SK-N-SH (cell line): ENCODE results near the gene DEPDC5. TPM values are rescaled to one million over a fixed set of nuclear protein-coding genes. Genes with fewer than 3 reads are reported as not detected.

ENCODE experiments used
- CTCF ChIA-PET: fragments of 300-600, 350-600 bp; formaldehyde crosslinking; extraction: SDS; loops from one replicate; lab custom pipeline; 2021; lab: Yijun Ruan, JAX
- POLR2A ChIA-PET: fragments of 350-600 bp; sonication (Branson Sonifier 250); formaldehyde crosslinking; extraction: SDS; loops from one replicate; lab custom pipeline; 2020; ENCODE audit warnings: antibody characterized with exemption, inconsistent platforms; lab: Yijun Ruan, JAX
- DNase-seq: peaks from one replicate; pipeline ENCODE4 v3.0.0; 2012
- H2AFZ ChIP-seq: fragments of 200-600 bp; sonication (generic); 2 replicates; pipeline ENCODE4 v1.8.1; 2016; ENCODE audit warnings: antibody characterized with exemption, mild to moderate bottlenecking, low read depth
- H3F3A ChIP-seq: fragments of 200-600 bp; sonication (generic); replicated peaks from 2 replicates; pipeline ENCODE3; 2016; ENCODE audit warnings: antibody characterized with exemption, mild to moderate bottlenecking; ENCODE audit not compliant: insufficient read depth
- H3K27ac ChIP-seq, 2 experiments: fragments of 200-500 bp in 1 of 2; fragments of 200-600 bp in 1 of 2; sonication (Bioruptor generic) in 1 of 2; sonication (generic), shearing (Covaris generic) in 1 of 2; 2 replicates each; pipeline versions ENCODE4 v1.5.1 to v1.6.1; 2014 to 2016; ENCODE audit warnings: low read depth in 2 of 2, inconsistent platforms in 1 of 2, low read length in 1 of 2, mild to moderate bottlenecking in 1 of 2, mixed read lengths in 1 of 2
- H3K27me3 ChIP-seq: fragments of 200-600 bp; sonication (generic), shearing (Covaris generic); 2 replicates; pipeline ENCODE4 v1.6.1; 2016; ENCODE audit warnings: mixed run types; ENCODE audit not compliant: insufficient read depth
- H3K36me3 ChIP-seq, 2 experiments: fragments of 200-500 bp in 1 of 2; fragments of 200-600 bp in 1 of 2; sonication (Bioruptor generic) in 1 of 2; sonication (generic) in 1 of 2; replicated peaks in 1 of 2; 2 replicates each; pipeline versions ENCODE3 to v1.5.1; 2014 to 2016; ENCODE audit warnings: low read length in 1 of 2, mild to moderate bottlenecking in 1 of 2; ENCODE audit not compliant: insufficient read depth in 2 of 2, control insufficient read depth in 1 of 2
- H3K4me1 ChIP-seq, 2 experiments: fragments of 200-500 bp in 1 of 2; fragments of 200-600 bp in 1 of 2; sonication (Bioruptor generic) in 1 of 2; sonication (generic), shearing (Covaris generic) in 1 of 2; 2 replicates each; pipeline versions ENCODE4 v1.5.1 to v1.6.1; 2014 to 2016; ENCODE audit warnings: low read depth in 1 of 2, low read length in 1 of 2, mixed run types in 1 of 2; ENCODE audit not compliant: insufficient read depth in 2 of 2, control insufficient read depth in 1 of 2
- H3K4me2 ChIP-seq: fragments of 200-600 bp; sonication (generic), shearing (Covaris generic); 2 replicates; pipeline ENCODE4 v1.6.1; 2017; ENCODE audit warnings: mixed run types
- H3K4me3 ChIP-seq, 2 experiments: fragments of 200-500 bp in 1 of 2; fragments of 200-600 bp in 1 of 2; sonication (Bioruptor generic) in 1 of 2; sonication (generic), shearing (Covaris generic) in 1 of 2; 2 replicates each; pipeline versions ENCODE4 v1.5.1 to v1.8.1; 2014 to 2016; ENCODE audit warnings: low read depth in 2 of 2, inconsistent platforms in 1 of 2, low read length in 1 of 2, mild to moderate bottlenecking in 1 of 2, mixed read lengths in 1 of 2, moderate library complexity in 1 of 2
- H3K79me2 ChIP-seq: fragments of 200-600 bp; sonication (generic); 2 replicates; pipeline ENCODE4 v1.8.1; 2017; ENCODE audit warnings: mild to moderate bottlenecking; ENCODE audit not compliant: insufficient read depth
- H3K9ac ChIP-seq: fragments of 200-600 bp; sonication (generic); 2 replicates; pipeline ENCODE4 v1.6.1; 2017; ENCODE audit warnings: mixed run types
- H3K9me2 ChIP-seq: fragments of 200-600 bp; sonication (generic); 2 replicates; pipeline ENCODE4 v1.6.1; 2017; ENCODE audit warnings: mixed run types
- H3K9me3 ChIP-seq: fragments of 200-600 bp; sonication (generic); 2 replicates; pipeline ENCODE4 v1.6.1; 2017; ENCODE audit warnings: mixed run types, mild to moderate bottlenecking, moderate library complexity
- H4K20me1 ChIP-seq: fragments of 200-600 bp; sonication (generic); 2 replicates; pipeline ENCODE4 v1.6.1; 2017; ENCODE audit warnings: mild to moderate bottlenecking, mixed run types; ENCODE audit not compliant: insufficient read depth
- EZH2phosphoT487 ChIP-seq: fragments of 200-600 bp; sonication (generic); IDR thresholded peaks from 2 replicates; pipeline ENCODE4 v1.6.1; 2017; ENCODE audit warnings: low read depth, mixed run types, mild to moderate bottlenecking, antibody characterized with exemption, moderate library complexity, borderline replicate concordance
- FOSL2 ChIP-seq: IDR thresholded peaks from 2 replicates; pipeline ENCODE4 v1.4.0; 2012; ENCODE audit warnings: low read depth, mild to moderate bottlenecking, moderate library complexity, borderline replicate concordance
- GABPA ChIP-seq: IDR thresholded peaks from 2 replicates; pipeline ENCODE4 v1.4.0; 2012; ENCODE audit warnings: low read depth, mild to moderate bottlenecking
- IRF3 ChIP-seq: fragments of 150-350 bp; IDR thresholded peaks from 2 replicates; pipeline ENCODE4 v1.6.1; 2016; ENCODE audit warnings: mild to moderate bottlenecking, low read depth, low read length
- MEF2A ChIP-seq: IDR thresholded peaks from 2 replicates; pipeline ENCODE4 v1.4.0; 2012; ENCODE audit warnings: low read depth, borderline replicate concordance
- NRF1 ChIP-seq: IDR thresholded peaks from 2 replicates; pipeline ENCODE4 v1.6.1; 2012; ENCODE audit warnings: low read depth, mild to moderate bottlenecking, low read length
- REST ChIP-seq: IDR thresholded peaks from 2 replicates; pipeline ENCODE4 v1.6.1; 2012; ENCODE audit warnings: mild to moderate bottlenecking, low read depth, low read length, moderate library complexity
- RFX5 ChIP-seq: IDR thresholded peaks from 2 replicates; pipeline ENCODE4 v1.6.1; 2012; ENCODE audit warnings: mild to moderate bottlenecking, improper control_type of control experiment, low read length
- RXRA ChIP-seq: IDR thresholded peaks from 2 replicates; pipeline ENCODE4 v1.4.0; 2012; ENCODE audit warnings: low read depth, mild to moderate bottlenecking, borderline replicate concordance
- SMC3 ChIP-seq: IDR thresholded peaks from 2 replicates; pipeline ENCODE4 v1.6.1; 2012; ENCODE audit warnings: low read depth, low read length, improper control_type of control experiment
- TEAD4 ChIP-seq: IDR thresholded peaks from 2 replicates; pipeline ENCODE4 v1.4.0; 2012; ENCODE audit warnings: mild to moderate bottlenecking, borderline replicate concordance; ENCODE audit not compliant: insufficient read depth
- USF1 ChIP-seq: IDR thresholded peaks from 2 replicates; pipeline ENCODE4 v1.4.0; 2012; ENCODE audit warnings: low read depth, borderline replicate concordance
- ZBTB33 ChIP-seq: IDR thresholded peaks from 2 replicates; pipeline ENCODE4 v1.4.0; 2012; ENCODE audit warnings: low read depth, borderline replicate concordance
- WGBS: methylation state at CpG from one replicate; pipeline ENCODE4 v1.1.6; 2017; ENCODE audit warnings: low lambda C conversion rate; 5-methylcytosine and 5-hydroxymethylcytosine counted together
- polyA plus RNA-seq, 3 experiments: library from polyadenylated mRNA; depleted of rRNA; stranded (reverse); fragments of >200 nt; gene quantifications; 2 replicates each; pipeline ENCODE4 v1.2.3, GENCODE V29; 2012

DEPDC5 gene
- polyA plus RNA-seq, 1 of the 3 experiments (the other 2 are of a cell fraction): 7.8 TPM

GRCh38 chr22:31853736-31854495 lies 100.1 kb downstream of the DEPDC5 start:
- TF ChIP-seq MEF2A: no peak
- no peak for TF ChIP-seq GABPA
- TF ChIP-seq TEAD4: no peak
- Histone ChIP-seq H3F3A (peaks cover 3% of the 10 kb centered on the region), H3K36me3 (peaks cover 11 to 12% of the 10 kb centered on the region in 2 experiments), H3K27ac (no peak overlapping the region), H3K9ac (no peak overlapping the region), H3K4me3 (no peak overlapping the region), H3K4me2 (no peak overlapping the region), H2AFZ (no peak overlapping the region), H4K20me1 (no peaks in the 10 kb centered on the region), H3K79me2 (no peaks in the 10 kb centered on the region), H3K27me3 (no peaks in the 10 kb centered on the region), H3K9me2 (no peaks in the 10 kb centered on the region), H3K9me3 (no peaks in the 10 kb centered on the region), H3K4me1 (no peaks in the 10 kb centered on the region; a peak in 1 of 4 replicates)
- ChIA-PET CTCF (interaction anchor here (1.4 kb wide), 1 partner anchor 116 kb away, joined by 7 read pairs; no protein-coding TSS in a partner anchor), POLR2A (no interaction called here)
- DNase-seq: no peak
- 79% methylated on average over 3 of the region's 6 CpGs for WGBS

- H3K27ac ChIP-seq: no peak overlapping the region
- H3K36me3 ChIP-seq: peaks cover 7 to 11% of the 10 kb centered on the region in 2 experiments
- peaks cover 3% of the 10 kb centered on the region for H3F3A ChIP-seq
- H3K9ac ChIP-seq: no peak overlapping the region
- no peaks in the 10 kb centered on the region for H3K27me3 ChIP-seq
- POLR2A ChIA-PET: no interaction called here
- TF ChIP-seq RFX5 (no peak), NRF1 (no peak), GABPA (no peak), REST (no peak), FOSL2 (no peak), RXRA (no peak), EZH2phosphoT487 (no peak), ZBTB33 (no peak), USF1 (no peak), IRF3 (no peak), SMC3 (no peak)
- TF ChIP-seq, all 33 proteins: peak for 0
- Histone ChIP-seq H3K4me2 (no peak overlapping the region), H2AFZ (no peak overlapping the region), H3K4me3 (no peak overlapping the region), H3K4me1 (peaks cover 0 to 4% of the 10 kb centered on the region in 2 experiments; a peak in 1 of 4 replicates), H3K9me3 (no peaks in the 10 kb centered on the region), H3K9me2 (no peaks in the 10 kb centered on the region), H3K79me2 (no peaks in the 10 kb centered on the region), H4K20me1 (no peaks in the 10 kb centered on the region)
- no peak for DNase-seq
- CTCF ChIA-PET: interaction anchor here (1.2 kb wide), 1 partner anchor 91 kb away, joined by 3 read pairs; no protein-coding TSS in a partner anchor
- WGBS: 96% methylated on average over 9 of the region's 9 CpGs
These were observed 103.4 kb downstream of the DEPDC5 start for GRCh38 chr22:31857247-31857646.
